Measurements from ENCODE around the gene YBX2. TPM values are rescaled to one million over a fixed set of nuclear protein-coding genes. Genes with fewer than 3 reads are reported as not detected.

Gene YBX2
- total and polyA plus RNA-seq, 2 experiments from 2014 or later = 0.22 TPM; not detected in 1

DNA sequence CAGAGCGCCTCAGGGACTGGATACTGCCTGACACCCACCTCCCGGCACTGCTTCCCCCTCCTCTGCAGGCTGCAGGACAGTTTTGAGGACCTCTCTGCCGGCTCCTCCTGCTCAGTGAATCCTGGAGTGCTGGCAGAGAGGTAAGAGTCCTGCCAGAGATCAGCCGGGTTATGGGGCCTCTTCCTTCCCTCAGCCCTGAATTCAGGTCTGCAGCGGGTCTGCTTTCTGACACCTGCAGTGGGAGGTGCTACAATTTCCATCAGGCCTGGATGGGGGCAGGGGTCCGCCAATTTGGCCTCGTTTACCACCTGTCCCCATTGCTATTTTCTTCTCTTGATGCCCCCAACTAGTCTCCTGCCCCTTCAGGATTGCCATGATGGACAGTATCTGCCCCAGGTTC, 37.7 kb upstream of the YBX2 start:
- Histone ChIP-seq H3K9me3 (ENCODE audit: low read depth) (no peaks in the 10 kb centered on the region), H3K27me3 (replicated peaks; ENCODE audit: insufficient read depth) (no peaks in the 10 kb centered on the region), H3K9ac (no peak overlapping the region), H4K20me1 (ENCODE audit: insufficient read depth) (no peaks in the 10 kb centered on the region), H3K27ac (no peak overlapping the region), H3K9me2 (ENCODE audit: insufficient read depth) (no peaks in the 10 kb centered on the region), H3K4me1 (ENCODE audit: insufficient read depth) (peaks cover 7% of the 10 kb centered on the region; the same call in 1 of the 2 replicates), H2AFZ (no peak overlapping the region), H3K79me2 (ENCODE audit: insufficient read depth) (peaks cover 18% of the 10 kb centered on the region), H3K36me3 (ENCODE audit: low read depth) (no peaks in the 10 kb centered on the region), H3K4me3 (no peak overlapping the region), H3K4me2 (ENCODE audit: unreplicated experiment) (no peak overlapping the region), H3F3A (ENCODE audit: insufficient read depth) (no peaks in the 10 kb centered on the region)
- TF ChIP-seq EZH2phosphoT487 (IDR thresholded peaks at IDR 0.05; ENCODE audit: insufficient read depth, low read depth) = no peak
- no peak for TF ChIP-seq EZH2 (IDR thresholded peaks at IDR 0.05; ENCODE audit: insufficient read depth, poor library complexity, severe bottlenecking)
- 57 to 60% methylated on average over 7 of the region's 7 CpGs for WGBS, 2 experiments (ENCODE audit: low coverage in 1 of 2, low lambda C conversion rate in 2 of 2, missing lambda C conversion rate in 2 of 2)
- in situ Hi-C loops (cut with MboI) = no loop called here
- no peak for DNase-seq

- H3K9me2 ChIP-seq (ENCODE audit: insufficient read depth) = no peaks in the 10 kb centered on the region
- H3K4me1 ChIP-seq (ENCODE audit: insufficient read depth) = peaks cover 7% of the 10 kb centered on the region; the same call in 1 of the 2 replicates
- H3K36me3 ChIP-seq (ENCODE audit: low read depth) = no peaks in the 10 kb centered on the region
- 36 to 39% methylated on average over 13 of the region's 13 CpGs for WGBS, 2 experiments (ENCODE audit: low coverage in 1 of 2, low lambda C conversion rate in 2 of 2, missing lambda C conversion rate in 2 of 2)
- no peak for DNase-seq
- TF ChIP-seq EZH2 (IDR thresholded peaks at IDR 0.05; ENCODE audit: insufficient read depth, poor library complexity, severe bottlenecking) (no peak), EZH2phosphoT487 (IDR thresholded peaks at IDR 0.05; ENCODE audit: insufficient read depth, low read depth) (no peak)
- no peaks in the 10 kb centered on the region for H3F3A ChIP-seq (ENCODE audit: insufficient read depth)
- H3K27me3 ChIP-seq (replicated peaks; ENCODE audit: insufficient read depth) = no peaks in the 10 kb centered on the region
- H3K4me2 ChIP-seq (ENCODE audit: unreplicated experiment) = peak overlapping the region; percentile 88
- peak overlapping the region; percentile 87 for H2AFZ ChIP-seq
- no peak overlapping the region for H3K27ac ChIP-seq
- H3K79me2 ChIP-seq (ENCODE audit: insufficient read depth) = peaks cover 21% of the 10 kb centered on the region
- no peaks in the 10 kb centered on the region for H4K20me1 ChIP-seq (ENCODE audit: insufficient read depth)
- no peaks in the 10 kb centered on the region for H3K9me3 ChIP-seq (ENCODE audit: low read depth)
- in situ Hi-C loops (cut with MboI) = no loop called here
- H3K9ac ChIP-seq = peak overlapping the region; percentile 10; the same call in 1 of the 2 replicates
- peak overlapping the region; percentile 83 for H3K4me3 ChIP-seq
Observed at GRCh38 chr17:7330638-7331015, 36.2 kb upstream of the YBX2 start.

DNA sequence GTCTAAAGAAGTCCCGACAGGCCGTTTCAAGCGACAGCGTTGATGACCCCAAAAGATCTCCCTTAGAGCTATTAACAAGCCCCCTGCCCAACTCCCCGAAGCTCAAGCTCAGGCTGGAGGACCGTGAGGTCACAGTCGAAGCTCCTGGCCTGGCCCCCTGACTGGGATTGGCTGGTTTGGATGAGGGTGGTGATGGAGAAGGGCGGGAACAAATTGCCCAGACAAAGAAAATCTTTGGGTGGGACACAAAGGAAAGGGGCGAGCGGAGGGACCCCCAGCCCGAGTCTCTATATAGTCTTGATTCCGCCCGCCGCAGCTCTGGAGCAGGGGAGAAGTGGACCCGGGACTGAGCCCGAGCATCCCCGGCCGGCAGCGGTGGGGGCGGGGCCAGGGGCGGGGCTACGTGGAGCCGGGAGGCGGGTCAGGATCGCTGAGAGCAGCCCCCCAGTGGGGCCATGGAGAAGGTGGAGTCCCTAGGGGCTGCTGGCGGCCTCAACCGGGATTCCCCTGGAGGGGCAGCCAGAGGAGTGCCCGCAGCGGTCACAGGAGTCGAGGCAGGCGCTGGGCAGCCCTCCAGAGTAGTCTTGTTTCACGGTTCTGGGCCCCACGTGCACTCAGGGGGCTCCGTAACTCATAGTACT, 35.7 kb upstream of the YBX2 start:
- no peaks in the 10 kb centered on the region for H3F3A ChIP-seq (ENCODE audit: insufficient read depth)
- H3K27ac ChIP-seq = peak overlapping the region; percentile 60
- H3K27me3 ChIP-seq (replicated peaks; ENCODE audit: insufficient read depth) = no peaks in the 10 kb centered on the region
- H3K9ac ChIP-seq = peak overlapping the region; percentile 80
- in situ Hi-C loops (cut with MboI) = no loop called here
- peaks cover 21% of the 10 kb centered on the region for H3K79me2 ChIP-seq (ENCODE audit: insufficient read depth)
- H2AFZ ChIP-seq = peak overlapping the region; percentile 87
- H3K4me3 ChIP-seq = peak overlapping the region; percentile 83
- WGBS, 2 experiments (ENCODE audit: low coverage in 1 of 2, low lambda C conversion rate in 2 of 2, missing lambda C conversion rate in 2 of 2) = 0 to 2% methylated on average over 23 to 33 of the region's 34 CpGs
- no peaks in the 10 kb centered on the region for H4K20me1 ChIP-seq (ENCODE audit: insufficient read depth)
- H3K36me3 ChIP-seq (ENCODE audit: low read depth) = no peaks in the 10 kb centered on the region
- peak overlapping the region; percentile 88 for H3K4me2 ChIP-seq (ENCODE audit: unreplicated experiment)
- H3K9me2 ChIP-seq (ENCODE audit: insufficient read depth) = no peaks in the 10 kb centered on the region
- TF ChIP-seq EZH2phosphoT487 (IDR thresholded peaks at IDR 0.05; ENCODE audit: insufficient read depth, low read depth) (no peak), EZH2 (IDR thresholded peaks at IDR 0.05; ENCODE audit: insufficient read depth, poor library complexity, severe bottlenecking) (no peak)
- no peaks in the 10 kb centered on the region for H3K9me3 ChIP-seq (ENCODE audit: low read depth)
- peak; percentile 88 for DNase-seq
- peaks cover 7% of the 10 kb centered on the region; the same call in 1 of the 2 replicates for H3K4me1 ChIP-seq (ENCODE audit: insufficient read depth)

GRCh38 chr17:7329374-7329996, 35.0 kb upstream of the YBX2 start:
- H2AFZ ChIP-seq = peak overlapping the region; percentile 87
- 0% methylated on average over 41 to 43 of the region's 43 CpGs for WGBS, 2 experiments (ENCODE audit: low coverage in 1 of 2, low lambda C conversion rate in 2 of 2, missing lambda C conversion rate in 2 of 2)
- H3K27ac ChIP-seq = peak overlapping the region; percentile 60
- peak; percentile 98 for DNase-seq
- H3F3A ChIP-seq (ENCODE audit: insufficient read depth) = no peaks in the 10 kb centered on the region
- peak overlapping the region; percentile 88 for H3K4me2 ChIP-seq (ENCODE audit: unreplicated experiment)
- H4K20me1 ChIP-seq (ENCODE audit: insufficient read depth) = no peaks in the 10 kb centered on the region
- no peaks in the 10 kb centered on the region for H3K27me3 ChIP-seq (replicated peaks; ENCODE audit: insufficient read depth)
- H3K9ac ChIP-seq = peak overlapping the region; percentile 80
- peak overlapping the region; percentile 83 for H3K4me3 ChIP-seq
- no peak for TF ChIP-seq EZH2 (IDR thresholded peaks at IDR 0.05; ENCODE audit: insufficient read depth, poor library complexity, severe bottlenecking)
- no peak for TF ChIP-seq EZH2phosphoT487 (IDR thresholded peaks at IDR 0.05; ENCODE audit: insufficient read depth, low read depth)
- H3K9me2 ChIP-seq (ENCODE audit: insufficient read depth) = no peaks in the 10 kb centered on the region
- H3K9me3 ChIP-seq (ENCODE audit: low read depth) = no peaks in the 10 kb centered on the region
- H3K36me3 ChIP-seq (ENCODE audit: low read depth) = no peaks in the 10 kb centered on the region; the same call in 1 of the 2 replicates
- in situ Hi-C loops (cut with MboI) = no loop called here
- peaks cover 7% of the 10 kb centered on the region; the same call in 1 of the 2 replicates for H3K4me1 ChIP-seq (ENCODE audit: insufficient read depth)
- peaks cover 21% of the 10 kb centered on the region for H3K79me2 ChIP-seq (ENCODE audit: insufficient read depth)
